ENCODE results near the gene KRTAP2-3.
"Not testable (repeated sequence)": the region's sequence is repeated elsewhere in the genome, so short reads cannot be mapped to it uniquely, and the experiment has no call there.

Gene KRTAP2-3

GRCh38 chr17:41065829-41066624, 6.1 kb upstream of the KRTAP2-3 start, which contains the start of gene KRTAP2-4:
Gene KRTAP2-4, minus strand, starts transcription at chr17:41065879. Its CDS starts 34 bp downstream, at chr17:41065845.
- DNase-seq = no peak

GRCh38 chr17:41065016-41065689, 5.2 kb upstream of the KRTAP2-3 start:
- not testable (repeated sequence) for DNase-seq

- DNase-seq = no peak
Observed at GRCh38 chr17:41064301-41064700, 4.4 kb upstream of the KRTAP2-3 start.

GRCh38 chr17:41063449-41063848, 3.5 kb upstream of the KRTAP2-3 start:
- no peak for DNase-seq

- DNase-seq = no peak
Observed at GRCh38 chr17:41061964-41062363, 2.0 kb upstream of the KRTAP2-3 start.

- DNase-seq = not testable (repeated sequence)
Observed at GRCh38 chr17:41059276-41060051, 450 bp downstream of the KRTAP2-3 start.

GRCh38 chr17:41058741-41059140, 1.2 kb downstream of the KRTAP2-3 start:
- DNase-seq = no peak

GRCh38 chr17:41057547-41057946, 2.4 kb downstream of the KRTAP2-3 start:
- no peak for DNase-seq

GRCh38 chr17:41055130-41055529, 4.8 kb downstream of the KRTAP2-3 start, which contains the start of gene KRTAP2-2:
Gene KRTAP2-2, minus strand, starts transcription at chr17:41055230. Its CDS starts 19 bp downstream, at chr17:41055211.
- DNase-seq = not testable (repeated sequence)

- not testable (repeated sequence) for DNase-seq
Observed at GRCh38 chr17:41054556-41054955, 5.4 kb downstream of the KRTAP2-3 start.

- DNase-seq = no peak
Observed at GRCh38 chr17:41054025-41054424, 5.9 kb downstream of the KRTAP2-3 start.

GRCh38 chr17:41052566-41052965, 7.3 kb downstream of the KRTAP2-3 start:
- no peak for DNase-seq

- no peak for DNase-seq
Observed at GRCh38 chr17:41049110-41049509, 10.8 kb downstream of the KRTAP2-3 start.

- DNase-seq = no peak
Observed at GRCh38 chr17:41048441-41048840, 11.5 kb downstream of the KRTAP2-3 start.

GRCh38 chr17:41046735-41047465, 13.0 kb downstream of the KRTAP2-3 start, which contains the start of gene KRTAP2-1:
Gene KRTAP2-1, minus strand, starts transcription at chr17:41047316. Its CDS starts 49 bp downstream, at chr17:41047267.
- DNase-seq = not testable (repeated sequence)

GRCh38 chr17:41042953-41043352, 17.0 kb downstream of the KRTAP2-3 start:
- DNase-seq = no peak

GRCh38 chr17:41040783-41041571, 18.9 kb downstream of the KRTAP2-3 start, which contains the start of gene KRTAP1-1:
Gene KRTAP1-1, minus strand, starts transcription at chr17:41041450. Its CDS starts 53 bp downstream, at chr17:41041397.
- not testable (repeated sequence) for DNase-seq

- no peak for DNase-seq
Observed at GRCh38 chr17:41037853-41038350, 22.0 kb downstream of the KRTAP2-3 start.

GRCh38 chr17:41034346-41034935, 25.5 kb downstream of the KRTAP2-3 start, which contains the start of gene KRTAP1-3:
Gene KRTAP1-3, minus strand, starts transcription at chr17:41034874. Its CDS starts 53 bp downstream, at chr17:41034821.
- DNase-seq = not testable (repeated sequence)

- DNase-seq = no peak
Observed at GRCh38 chr17:41029633-41030245, 30.2 kb downstream of the KRTAP2-3 start, which contains the start of gene KRTAP1-4. Gene KRTAP1-4, minus strand, starts transcription at chr17:41030195. Its CDS starts 117 bp downstream, at chr17:41030078.
